ENCODE data around the gene ALDH5A1.

- TF ChIP-seq LEF1 (IDR thresholded peaks at IDR 0.05; ENCODE audit: borderline replicate concordance) = no peak
- TF ChIP-seq L3MBTL2 (conservative IDR thresholded peaks at IDR 0.05) = no peak
- no peak for TF ChIP-seq CTBP1 (IDR thresholded peaks at IDR 0.05; ENCODE audit: borderline replicate concordance)
These were observed 59.7 kb downstream of the ALDH5A1 start for GRCh38 chr6:24554474-24554873.
